ENCODE measurements around the gene POU3F2.

Gene POU3F2

DNA sequence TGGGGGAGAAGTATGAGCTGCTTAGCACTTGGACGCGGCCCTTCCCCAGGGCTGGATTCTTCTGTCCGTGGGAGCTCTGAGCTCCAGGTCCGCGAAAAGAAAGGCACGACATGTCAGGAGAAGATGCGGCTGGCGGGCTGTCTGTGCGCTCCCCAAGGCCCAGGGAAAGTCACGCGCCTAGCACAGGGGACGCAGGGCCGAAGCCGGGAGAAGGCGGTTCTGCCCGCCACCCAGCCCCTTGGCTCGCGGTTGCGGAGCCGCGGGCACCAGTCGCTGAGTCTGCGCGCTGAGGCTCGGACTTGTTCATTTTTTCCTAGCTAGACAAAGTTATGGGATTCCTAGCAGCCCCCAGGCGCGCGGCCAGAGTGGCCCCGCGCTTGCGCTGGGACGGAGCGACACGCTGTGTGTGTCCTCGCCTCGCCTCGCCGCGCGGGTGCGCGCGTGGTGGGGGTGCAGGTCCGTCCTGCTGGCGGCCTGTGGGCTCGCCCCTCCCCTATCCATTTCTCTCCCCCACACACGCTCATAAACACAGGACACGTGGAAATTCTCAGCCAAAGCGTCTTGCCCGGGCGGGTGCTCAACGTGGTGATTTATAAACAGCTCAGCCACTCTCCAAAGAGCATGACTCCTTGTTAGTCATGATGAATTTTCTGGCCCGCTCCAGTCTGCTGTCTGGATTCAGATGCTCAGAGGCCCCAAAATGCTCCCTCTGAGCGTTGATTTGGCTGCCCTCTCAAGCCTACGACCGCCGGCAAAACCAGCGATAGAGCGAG is 1.9 kb upstream of the POU3F2 start:
- H3K4me3 ChIP-seq (ENCODE audit: low read depth, low read length): no peak overlapping the region
- DNase-seq (ENCODE audit: low read depth): no peak
- TF ChIP-seq, protein P1, sequence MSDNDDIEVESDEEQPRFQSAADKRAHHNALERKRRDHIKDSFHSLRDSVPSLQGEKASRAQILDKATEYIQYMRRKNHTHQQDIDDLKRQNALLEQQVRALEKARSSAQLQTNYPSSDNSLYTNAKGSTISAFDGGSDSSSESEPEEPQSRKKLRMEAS (IDR thresholded peaks at IDR 0.05; ENCODE audit: low read depth, low read length): no peak
- TF ChIP-seq, protein P2, sequence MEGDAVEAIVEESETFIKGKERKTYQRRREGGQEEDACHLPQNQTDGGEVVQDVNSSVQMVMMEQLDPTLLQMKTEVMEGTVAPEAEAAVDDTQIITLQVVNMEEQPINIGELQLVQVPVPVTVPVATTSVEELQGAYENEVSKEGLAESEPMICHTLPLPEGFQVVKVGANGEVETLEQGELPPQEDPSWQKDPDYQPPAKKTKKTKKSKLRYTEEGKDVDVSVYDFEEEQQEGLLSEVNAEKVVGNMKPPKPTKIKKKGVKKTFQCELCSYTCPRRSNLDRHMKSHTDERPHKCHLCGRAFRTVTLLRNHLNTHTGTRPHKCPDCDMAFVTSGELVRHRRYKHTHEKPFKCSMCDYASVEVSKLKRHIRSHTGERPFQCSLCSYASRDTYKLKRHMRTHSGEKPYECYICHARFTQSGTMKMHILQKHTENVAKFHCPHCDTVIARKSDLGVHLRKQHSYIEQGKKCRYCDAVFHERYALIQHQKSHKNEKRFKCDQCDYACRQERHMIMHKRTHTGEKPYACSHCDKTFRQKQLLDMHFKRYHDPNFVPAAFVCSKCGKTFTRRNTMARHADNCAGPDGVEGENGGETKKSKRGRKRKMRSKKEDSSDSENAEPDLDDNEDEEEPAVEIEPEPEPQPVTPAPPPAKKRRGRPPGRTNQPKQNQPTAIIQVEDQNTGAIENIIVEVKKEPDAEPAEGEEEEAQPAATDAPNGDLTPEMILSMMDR (IDR thresholded peaks at IDR 0.05; ENCODE audit: low read depth, low read length): no peak
- TF ChIP-seq MYC (IDR thresholded peaks at IDR 0.05; ENCODE audit: low read depth, low read length) (no peak), POLR2A (IDR thresholded peaks at IDR 0.05; ENCODE audit: extremely low read depth, insufficient read length) (no peak)

DNA sequence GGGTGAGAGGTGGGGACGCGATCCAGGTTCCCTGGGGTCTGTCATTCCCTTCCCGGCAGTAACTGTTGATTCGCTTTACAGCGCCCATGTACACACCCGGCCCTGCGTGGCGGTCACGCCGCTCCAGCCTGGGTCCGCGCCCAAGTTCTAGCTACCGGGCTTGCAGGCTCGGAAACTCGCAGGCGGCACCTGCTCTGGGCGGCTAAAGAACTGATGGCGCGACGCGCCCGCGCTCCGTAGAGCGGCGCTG is 1.4 kb upstream of the POU3F2 start:
- TF ChIP-seq MYC (IDR thresholded peaks at IDR 0.05; ENCODE audit: low read depth, low read length): no peak
- TF ChIP-seq, protein P2 (IDR thresholded peaks at IDR 0.05; ENCODE audit: low read depth, low read length): no peak
- TF ChIP-seq POLR2A (IDR thresholded peaks at IDR 0.05; ENCODE audit: extremely low read depth, insufficient read length): no peak
- TF ChIP-seq, protein P1 (IDR thresholded peaks at IDR 0.05; ENCODE audit: low read depth, low read length): no peak
- H3K4me3 ChIP-seq (ENCODE audit: low read depth, low read length): no peak overlapping the region
- no peak for DNase-seq (ENCODE audit: low read depth)

DNA sequence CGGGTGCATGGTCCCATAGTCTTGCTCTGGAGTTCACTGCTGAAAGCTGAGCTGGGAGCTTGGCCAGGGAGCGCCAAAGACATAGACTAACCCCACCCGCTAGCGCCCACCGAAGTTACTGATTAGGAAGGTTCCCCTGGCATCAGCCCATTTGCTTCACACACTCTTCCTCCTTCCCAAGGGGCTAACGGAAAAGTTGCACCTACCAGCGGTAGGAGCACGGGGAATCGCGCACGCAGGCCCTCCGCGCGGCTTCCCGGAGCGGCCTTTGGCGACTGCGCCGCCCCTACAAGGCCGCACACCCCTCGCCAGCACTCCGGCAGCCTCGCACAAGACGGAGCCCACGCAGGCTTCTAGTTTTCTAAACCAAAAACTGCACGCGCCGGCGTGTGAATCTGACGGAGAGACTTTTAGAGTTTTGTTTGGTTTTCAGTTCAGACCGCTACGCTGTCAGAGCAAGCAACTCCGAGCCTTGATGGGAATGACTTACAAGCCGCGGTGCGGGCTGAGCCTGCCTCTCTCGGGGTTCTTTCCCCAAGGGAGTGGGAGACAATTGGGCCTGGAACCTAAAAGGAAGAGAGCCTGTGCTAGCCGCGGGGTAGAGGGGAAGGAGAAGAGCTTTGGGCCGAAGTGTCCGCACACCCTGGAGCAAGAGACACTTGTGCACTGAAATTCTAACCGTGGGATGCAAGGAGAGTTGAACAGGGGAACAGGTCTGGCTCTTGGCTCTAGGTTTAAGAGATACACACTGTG is 891 bp upstream of the POU3F2 start:
- TF ChIP-seq, protein P2 (IDR thresholded peaks at IDR 0.05; ENCODE audit: low read depth, low read length): no peak
- TF ChIP-seq MYC (IDR thresholded peaks at IDR 0.05; ENCODE audit: low read depth, low read length) (no peak), POLR2A (IDR thresholded peaks at IDR 0.05; ENCODE audit: extremely low read depth, insufficient read length) (no peak)
- TF ChIP-seq, protein P1 (IDR thresholded peaks at IDR 0.05; ENCODE audit: low read depth, low read length): no peak
- DNase-seq (ENCODE audit: low read depth): peak; percentile 24
- no peak overlapping the region for H3K4me3 ChIP-seq (ENCODE audit: low read depth, low read length)

DNA sequence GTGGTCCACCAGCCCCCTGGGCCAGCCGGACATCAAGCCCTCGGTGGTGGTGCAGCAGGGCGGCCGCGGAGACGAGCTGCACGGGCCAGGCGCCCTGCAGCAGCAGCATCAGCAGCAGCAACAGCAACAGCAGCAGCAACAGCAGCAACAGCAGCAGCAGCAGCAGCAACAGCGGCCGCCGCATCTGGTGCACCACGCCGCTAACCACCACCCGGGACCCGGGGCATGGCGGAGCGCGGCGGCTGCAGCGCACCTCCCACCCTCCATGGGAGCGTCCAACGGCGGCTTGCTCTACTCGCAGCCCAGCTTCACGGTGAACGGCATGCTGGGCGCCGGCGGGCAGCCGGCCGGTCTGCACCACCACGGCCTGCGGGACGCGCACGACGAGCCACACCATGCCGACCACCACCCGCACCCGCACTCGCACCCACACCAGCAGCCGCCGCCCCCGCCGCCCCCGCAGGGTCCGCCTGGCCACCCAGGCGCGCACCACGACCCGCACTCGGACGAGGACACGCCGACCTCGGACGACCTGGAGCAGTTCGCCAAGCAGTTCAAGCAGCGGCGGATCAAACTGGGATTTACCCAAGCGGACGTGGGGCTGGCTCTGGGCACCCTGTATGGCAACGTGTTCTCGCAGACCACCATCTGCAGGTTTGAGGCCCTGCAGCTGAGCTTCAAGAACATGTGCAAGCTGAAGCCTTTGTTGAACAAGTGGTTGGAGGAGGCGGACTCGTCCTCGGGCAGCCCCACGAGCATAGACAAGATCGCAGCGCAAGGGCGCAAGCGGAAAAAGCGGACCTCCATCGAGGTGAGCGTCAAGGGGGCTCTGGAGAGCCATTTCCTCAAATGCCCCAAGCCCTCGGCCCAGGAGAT is 1.0 kb downstream of the POU3F2 start:
- TF ChIP-seq POLR2A (IDR thresholded peaks at IDR 0.05; ENCODE audit: extremely low read depth, insufficient read length) (no peak), MYC (IDR thresholded peaks at IDR 0.05; ENCODE audit: low read depth, low read length) (no peak)
- TF ChIP-seq, protein P1 (IDR thresholded peaks at IDR 0.05; ENCODE audit: low read depth, low read length): no peak
- TF ChIP-seq, protein P2 (IDR thresholded peaks at IDR 0.05; ENCODE audit: low read depth, low read length): no peak
- DNase-seq (ENCODE audit: low read depth): no peak
- no peak overlapping the region for H3K4me3 ChIP-seq (ENCODE audit: low read depth, low read length)

DNA sequence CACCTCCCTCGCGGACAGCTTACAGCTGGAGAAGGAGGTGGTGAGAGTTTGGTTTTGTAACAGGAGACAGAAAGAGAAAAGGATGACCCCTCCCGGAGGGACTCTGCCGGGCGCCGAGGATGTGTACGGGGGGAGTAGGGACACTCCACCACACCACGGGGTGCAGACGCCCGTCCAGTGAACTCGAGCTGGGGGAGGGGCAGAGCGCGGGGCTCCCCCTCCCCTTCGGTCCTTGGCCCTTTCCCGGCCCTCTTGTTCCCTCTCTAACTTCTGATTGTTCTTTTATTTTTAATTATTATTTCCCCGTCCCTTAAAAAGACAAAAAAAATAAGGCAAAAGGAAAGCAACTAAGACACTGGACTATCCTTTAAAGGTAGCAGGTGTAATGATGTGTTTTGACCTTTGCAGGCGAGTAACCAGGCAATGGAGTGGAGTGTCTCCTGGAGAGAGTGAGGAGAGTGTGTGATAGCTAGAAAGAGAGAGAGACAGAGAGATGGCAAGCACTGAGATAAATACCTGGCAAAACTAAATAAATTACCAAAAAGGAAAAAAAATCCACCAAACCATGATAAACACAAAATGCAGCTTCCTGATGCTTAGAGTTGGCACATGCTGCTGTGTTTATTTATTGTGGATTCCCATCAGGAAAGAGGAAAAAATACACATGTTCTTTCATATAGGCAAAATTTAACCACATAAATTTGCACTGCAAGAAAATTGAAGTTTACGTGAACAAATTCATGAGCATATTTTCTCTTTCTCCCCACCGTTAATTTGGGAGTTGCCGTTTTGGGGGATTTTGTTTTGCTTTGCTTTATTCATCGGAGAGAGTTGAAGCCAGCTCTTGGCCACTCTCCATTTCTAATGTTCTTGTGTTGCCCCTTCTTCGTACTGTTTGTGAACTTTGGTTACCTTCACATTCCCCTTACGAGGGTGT is 1.9 kb downstream of the POU3F2 start:
- TF ChIP-seq, protein P1 (IDR thresholded peaks at IDR 0.05; ENCODE audit: low read depth, low read length): no peak
- TF ChIP-seq MYC (IDR thresholded peaks at IDR 0.05; ENCODE audit: low read depth, low read length) (no peak), POLR2A (IDR thresholded peaks at IDR 0.05; ENCODE audit: extremely low read depth, insufficient read length) (no peak)
- TF ChIP-seq, protein P2 (IDR thresholded peaks at IDR 0.05; ENCODE audit: low read depth, low read length): no peak
- H3K4me3 ChIP-seq (ENCODE audit: low read depth, low read length): no peak overlapping the region
- DNase-seq (ENCODE audit: low read depth): no peak

All from NB4 (cell line).